HCT116 (cell line): ENCODE data around the gene ZNRF3. TPM values are rescaled to one million over a fixed set of nuclear protein-coding genes. Genes with fewer than 3 reads are reported as not detected.

Experiments used
- ATAC-seq: fragments of 200-7000 bp; cut with Tn5 transposase; 2 replicates; pipeline ENCODE4 v1.9.1; 2020; ENCODE audit warnings: mild to moderate bottlenecking, moderate library complexity
- BruUV-seq: library from RNA; stranded (reverse); fragments of 400-500 nt; replicated peaks from 2 replicates; lab custom pipeline; 2021; lab: Mats Ljungman, UMichigan
- CTCF ChIA-PET: fragments of 300-600 bp; sonication (Branson Sonifier 250); formaldehyde crosslinking; loops from one replicate; lab custom pipeline; 2021; ENCODE audit warnings: antibody characterized with exemption; lab: Charles Lee
- POLR2A ChIA-PET: fragments of 300-600, 350-600 bp; sonication (Branson Sonifier 250); formaldehyde crosslinking; loops from one replicate; lab custom pipeline; 2021; ENCODE audit warnings: antibody characterized with exemption; lab: Charles Lee
- RAD21 ChIA-PET, 2 experiments: fragments of 300-600 bp; sonication (Branson Sonifier 250); formaldehyde crosslinking; loops; one replicate each; lab custom pipeline; 2023; ENCODE audit warnings: low total read pairs in 2 of 2; ENCODE audit not compliant: uncharacterized antibody in 2 of 2, unreplicated experiment in 2 of 2, low non-redundant PET in 1 of 2; lab: Charles Lee
- DNase-seq: peaks from one replicate; pipeline ENCODE4 v3.0.0-alpha.2; 2010; ENCODE audit warnings: low read depth, low spot score
- H2AFZ ChIP-seq: fragments of 200-600 bp; shearing (Covaris generic), sonication (generic); 2 replicates; pipeline ENCODE4 v1.6.1; 2017; ENCODE audit warnings: low read depth, mixed run types, mixed read lengths, antibody characterized with exemption, low read length; ENCODE audit not compliant: poor library complexity, severe bottlenecking
- H3K27ac ChIP-seq: 2 replicates; pipeline ENCODE4 v1.5.1; 2012; ENCODE audit warnings: low read depth, low read length
- H3K27me3 ChIP-seq: fragments of 200-600 bp; sonication (generic); 2 replicates; pipeline ENCODE4 v1.6.1; 2016; ENCODE audit warnings: mixed run types, low read length, mixed read lengths; ENCODE audit not compliant: insufficient read depth
- H3K36me3 ChIP-seq, 2 experiments: fragments of 200-500 bp in 1 of 2; fragments of 200-600 bp in 1 of 2; sonication (Bioruptor generic) in 1 of 2; sonication (generic) in 1 of 2; 2 replicates each; pipeline versions ENCODE4 v1.5.1 to v1.6.1; 2014 to 2016; ENCODE audit warnings: low read length in 2 of 2, inconsistent platforms in 1 of 2, mixed read lengths in 1 of 2, mixed run types in 1 of 2; ENCODE audit not compliant: insufficient read depth in 2 of 2, control insufficient read depth in 1 of 2
- H3K4me1 ChIP-seq, 2 experiments: fragments of 200-600 bp in 1 of 2; sonication (generic) in 1 of 2; 2 replicates each; pipeline versions ENCODE4 v1.5.1 to v1.6.1; 2012 to 2017; ENCODE audit warnings: low read length in 2 of 2, inconsistent platforms in 1 of 2, mild to moderate bottlenecking in 1 of 2, mixed read lengths in 1 of 2, mixed run types in 1 of 2, moderate library complexity in 1 of 2; ENCODE audit not compliant: insufficient read depth in 2 of 2, control insufficient read depth in 1 of 2
- H3K4me2 ChIP-seq: fragments of 200-600 bp; sonication (generic); 2 replicates; pipeline ENCODE4 v1.6.1; 2017; ENCODE audit warnings: mixed run types, low read length, mixed read lengths
- H3K4me3 ChIP-seq, 2 experiments: fragments of 200-600 bp in 1 of 2; sonication (generic) in 1 of 2; replicated peaks in 1 of 2; 2 replicates each; pipeline ENCODE4 v1.5.1; 2011 to 2016; ENCODE audit warnings: low read length in 2 of 2, control low read depth in 1 of 2, low read depth in 1 of 2, mild to moderate bottlenecking in 1 of 2, mixed read lengths in 1 of 2, mixed run types in 1 of 2
- H3K79me2 ChIP-seq: fragments of 200-600 bp; sonication (generic); 2 replicates; pipeline ENCODE4 v1.6.1; 2017; ENCODE audit warnings: mild to moderate bottlenecking, mixed run types, low read length, moderate library complexity, mixed read lengths; ENCODE audit not compliant: insufficient read depth
- H3K9ac ChIP-seq: fragments of 200-600 bp; sonication (generic); 2 replicates; pipeline ENCODE4 v1.6.1; 2016; ENCODE audit warnings: low read length, mixed read lengths
- H3K9me2 ChIP-seq: fragments of 200-600 bp; sonication (generic), shearing (Covaris generic); 2 replicates; pipeline ENCODE4 v1.6.1; 2017; ENCODE audit warnings: mixed run types, mild to moderate bottlenecking, moderate library complexity; ENCODE audit not compliant: insufficient read depth
- H3K9me3 ChIP-seq, 2 experiments: fragments of 200-500 bp in 1 of 2; fragments of 200-600 bp in 1 of 2; sonication (Bioruptor generic) in 1 of 2; sonication (generic) in 1 of 2; 2 replicates each; pipeline ENCODE4 v1.6.1; 2014 to 2017; ENCODE audit warnings: low read length in 2 of 2, mixed read lengths in 2 of 2, inconsistent platforms in 1 of 2, low read depth in 1 of 2, mild to moderate bottlenecking in 1 of 2, mixed run types in 1 of 2, moderate library complexity in 1 of 2; ENCODE audit not compliant: control insufficient read depth in 1 of 2, insufficient read depth in 1 of 2
- H4K20me1 ChIP-seq: fragments of 200-600 bp; sonication (generic), shearing (Covaris generic); 2 replicates; pipeline ENCODE4 v1.6.1; 2017; ENCODE audit warnings: mixed run types, mild to moderate bottlenecking, moderate library complexity; ENCODE audit not compliant: insufficient read depth
- CBX3 ChIP-seq: IDR thresholded peaks from 2 replicates; pipeline ENCODE4 v1.6.1; 2012; ENCODE audit warnings: low read depth
- EGR1 ChIP-seq: IDR thresholded peaks from 2 replicates; pipeline ENCODE4 v1.6.1; 2012; ENCODE audit warnings: low read depth
- ELF1 ChIP-seq: IDR thresholded peaks from 2 replicates; pipeline ENCODE4 v1.6.1; 2012; ENCODE audit warnings: low read depth, borderline replicate concordance
- EZH2phosphoT487 ChIP-seq: fragments of 200-600 bp; IDR thresholded peaks from 2 replicates; pipeline ENCODE4 v1.6.1; 2018; ENCODE audit warnings: antibody characterized with exemption, borderline replicate concordance
- FOSL1 ChIP-seq: IDR thresholded peaks from 2 replicates; pipeline ENCODE4 v1.6.1; 2012; ENCODE audit warnings: low read depth
- JUND ChIP-seq: IDR thresholded peaks from 2 replicates; pipeline ENCODE4 v1.6.1; 2012
- POLR2A ChIP-seq: IDR thresholded peaks from 2 replicates; pipeline ENCODE4 v1.7.0; 2011; ENCODE audit warnings: borderline replicate concordance; ENCODE audit not compliant: insufficient read depth, insufficient read length; ENCODE audit errors: extremely low read depth
- RAD21 ChIP-seq: IDR thresholded peaks from 2 replicates; pipeline ENCODE4 v1.6.1; 2012; ENCODE audit warnings: low read depth, mild to moderate bottlenecking
- SIN3A ChIP-seq: IDR thresholded peaks from 2 replicates; pipeline ENCODE4 v1.6.1; 2012; ENCODE audit warnings: low read depth
- SP1 ChIP-seq: IDR thresholded peaks from 2 replicates; pipeline ENCODE4 v1.6.1; 2012; ENCODE audit warnings: low read depth
- SRF ChIP-seq: IDR thresholded peaks from 2 replicates; pipeline ENCODE4 v1.6.1; 2012; ENCODE audit warnings: low read depth
- YY1 ChIP-seq: IDR thresholded peaks from 2 replicates; pipeline ENCODE4 v1.6.1; 2011; ENCODE audit warnings: low read length, low read depth, moderate library complexity, mild to moderate bottlenecking; ENCODE audit not compliant: insufficient replicate concordance; ENCODE audit errors: extremely low read depth
- ZFX ChIP-seq: fragments of 450-650 bp; IDR thresholded peaks from 2 replicates; pipeline ENCODE4 v1.6.1; 2017
- intact Hi-C: fragments of 100-400 bp; cut with micrococcal nuclease; formaldehyde crosslinking; loops from 2 replicates; pipeline ENCODE4 v1.10.0; 2022
- total RNA-seq: library from RNA; stranded (reverse); gene quantifications from one replicate; pipeline ENCODE4 v1.2.1, GENCODE V29; 2021; ENCODE audit not compliant: unreplicated experiment
- TF ChIP-seq, protein P1 (sequence below): IDR thresholded peaks from 2 replicates; pipeline ENCODE4 v1.6.1; 2012
- TF ChIP-seq, protein P2 (sequence below): IDR thresholded peaks from 2 replicates; pipeline ENCODE4 v1.6.1; 2011; ENCODE audit warnings: mild to moderate bottlenecking, low read length, moderate library complexity; ENCODE audit not compliant: insufficient replicate concordance; ENCODE audit errors: extremely low read depth
- TF ChIP-seq, protein P3 (sequence below): IDR thresholded peaks from 2 replicates; pipeline ENCODE4 v1.6.1; 2012

The ZNRF3 gene
- total RNA-seq, 1 experiment from 2014 or later, result 12.2 TPM

DNA sequence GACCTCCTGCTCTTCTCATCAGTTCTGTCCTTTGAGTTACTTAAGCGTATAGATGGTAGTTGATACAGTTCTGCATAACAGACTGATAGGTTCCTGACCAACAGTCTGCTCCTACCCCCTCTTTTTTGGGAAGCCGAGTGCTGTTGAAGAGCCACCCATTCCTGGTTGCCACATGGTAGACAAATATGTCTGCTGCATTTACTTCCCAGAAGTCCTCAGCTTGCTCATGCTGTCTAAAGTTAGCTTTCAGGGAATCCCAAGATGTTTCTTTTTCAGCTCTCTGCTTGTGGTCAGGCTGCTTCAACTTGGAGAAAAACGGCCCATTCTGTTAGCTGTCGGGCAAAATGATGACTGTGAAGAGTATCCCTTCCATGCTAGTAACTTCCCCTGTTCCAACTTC lies 129.6 kb downstream of the ZNRF3 start:
- no peak overlapping the region for H3K27ac ChIP-seq
- CTCF ChIA-PET, result no interaction called here

DNA sequence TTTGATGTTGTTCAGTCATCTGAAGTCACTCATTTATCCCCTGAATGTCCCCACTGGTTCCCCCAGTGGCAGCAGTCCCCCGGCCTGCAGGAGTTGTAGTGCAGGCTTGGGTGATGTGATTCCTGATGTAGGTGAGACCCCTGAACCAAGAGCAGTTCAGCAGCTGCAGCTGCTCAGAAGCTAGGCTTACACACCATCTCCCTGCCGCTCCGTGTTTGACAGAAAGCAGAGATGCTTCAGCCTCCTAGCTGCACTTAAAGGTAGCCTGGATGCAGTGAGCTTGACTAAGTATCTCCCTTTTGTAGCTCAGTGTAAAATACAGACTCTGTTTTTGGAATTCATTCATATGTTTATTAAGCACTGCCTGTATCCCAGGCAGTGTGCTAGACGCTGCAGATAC lies 130.9 kb downstream of the ZNRF3 start:
- Histone ChIP-seq H3K36me3 (peaks cover 0 to 4% of the 10 kb centered on the region in 2 experiments; a peak in 1 of 4 replicates), H3K4me2 (no peak overlapping the region), H3K4me3 (no peak overlapping the region), H3K27ac (no peak overlapping the region), H2AFZ (no peak overlapping the region), H3K9me3 (peaks cover 3 to 12% of the 10 kb centered on the region in 2 experiments; a peak in 1 of 4 replicates), H3K9ac (no peak overlapping the region), H3K79me2 (peaks cover 8% of the 10 kb centered on the region; the same call in 1 of the 2 replicates), H3K27me3 (no peaks in the 10 kb centered on the region), H3K9me2 (no peaks in the 10 kb centered on the region), H3K4me1 (peaks cover 0 to 5% of the 10 kb centered on the region in 2 experiments; a peak in 2 of 4 replicates), H4K20me1 (no peaks in the 10 kb centered on the region)
- DNase-seq, result no peak
- no TSS peak for BruUV-seq
- ATAC-seq, result no peak
- ChIA-PET POLR2A (no interaction called here), RAD21 (no interaction called here), CTCF (no interaction called here)
- intact Hi-C loops, result no loop called here
- TF ChIP-seq EZH2phosphoT487 (no peak), JUND (no peak), RAD21 (no peak), EGR1 (no peak), CBX3 (no peak), YY1 (no peak), POLR2A (no peak), SRF (no peak), ELF1 (no peak), SP1 (no peak), FOSL1 (no peak)
- TF ChIP-seq, protein P1, sequence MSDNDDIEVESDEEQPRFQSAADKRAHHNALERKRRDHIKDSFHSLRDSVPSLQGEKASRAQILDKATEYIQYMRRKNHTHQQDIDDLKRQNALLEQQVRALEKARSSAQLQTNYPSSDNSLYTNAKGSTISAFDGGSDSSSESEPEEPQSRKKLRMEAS, result no peak
- TF ChIP-seq, protein P2, sequence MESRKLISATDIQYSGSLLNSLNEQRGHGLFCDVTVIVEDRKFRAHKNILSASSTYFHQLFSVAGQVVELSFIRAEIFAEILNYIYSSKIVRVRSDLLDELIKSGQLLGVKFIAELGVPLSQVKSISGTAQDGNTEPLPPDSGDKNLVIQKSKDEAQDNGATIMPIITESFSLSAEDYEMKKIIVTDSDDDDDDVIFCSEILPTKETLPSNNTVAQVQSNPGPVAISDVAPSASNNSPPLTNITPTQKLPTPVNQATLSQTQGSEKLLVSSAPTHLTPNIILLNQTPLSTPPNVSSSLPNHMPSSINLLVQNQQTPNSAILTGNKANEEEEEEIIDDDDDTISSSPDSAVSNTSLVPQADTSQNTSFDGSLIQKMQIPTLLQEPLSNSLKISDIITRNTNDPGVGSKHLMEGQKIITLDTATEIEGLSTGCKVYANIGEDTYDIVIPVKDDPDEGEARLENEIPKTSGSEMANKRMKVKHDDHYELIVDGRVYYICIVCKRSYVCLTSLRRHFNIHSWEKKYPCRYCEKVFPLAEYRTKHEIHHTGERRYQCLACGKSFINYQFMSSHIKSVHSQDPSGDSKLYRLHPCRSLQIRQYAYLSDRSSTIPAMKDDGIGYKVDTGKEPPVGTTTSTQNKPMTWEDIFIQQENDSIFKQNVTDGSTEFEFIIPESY, result no peak

More for the DNA sequence above, 129.6 kb downstream of the ZNRF3 start:
- no TSS peak for BruUV-seq
- intact Hi-C loops, result no loop called here
- H3K36me3 ChIP-seq, result no peaks in the 10 kb centered on the region
- H3K9me2 ChIP-seq, result no peaks in the 10 kb centered on the region
- peaks cover 8% of the 10 kb centered on the region; the same call in 1 of the 2 replicates for H3K79me2 ChIP-seq
- ATAC-seq (no peak), DNase-seq (no peak)
- H3K9ac ChIP-seq, result no peak overlapping the region
- H3K27me3 ChIP-seq, result no peaks in the 10 kb centered on the region
- no peaks in the 10 kb centered on the region for H3K9me3 ChIP-seq
- POLR2A ChIA-PET, result no interaction called here
- H4K20me1 ChIP-seq, result no peaks in the 10 kb centered on the region
- no peak overlapping the region for H3K4me3 ChIP-seq
- RAD21 ChIA-PET, result no interaction called here
- no peak for TF ChIP-seq RAD21
- TF ChIP-seq YY1, result no peak
- TF ChIP-seq SRF, result no peak
- no peak for TF ChIP-seq FOSL1
- no peak for TF ChIP-seq EGR1
- TF ChIP-seq, protein P3, sequence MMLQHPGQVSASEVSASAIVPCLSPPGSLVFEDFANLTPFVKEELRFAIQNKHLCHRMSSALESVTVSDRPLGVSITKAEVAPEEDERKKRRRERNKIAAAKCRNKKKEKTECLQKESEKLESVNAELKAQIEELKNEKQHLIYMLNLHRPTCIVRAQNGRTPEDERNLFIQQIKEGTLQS, result no peak
- no peak for TF ChIP-seq POLR2A
- no peak for TF ChIP-seq SIN3A
- TF ChIP-seq ZFX, result no peak
- TF ChIP-seq ELF1, result no peak
- TF ChIP-seq SP1, result no peak
- no peak for TF ChIP-seq CBX3
- TF ChIP-seq, all 23 proteins: peak for 0
- Histone ChIP-seq H3K4me1 (peaks cover 3 to 9% of the 10 kb centered on the region in 2 experiments; a peak in 2 of 4 replicates), H2AFZ (no peak overlapping the region), H3K4me2 (no peak overlapping the region)
